Measurements from ENCODE around the gene TEX14.
"Not testable (repeated sequence)": the region's sequence is repeated elsewhere in the genome, so short reads cannot be mapped to it uniquely, and the experiment has no call there.

The TEX14 gene

GRCh38 chr17:58556833-58557250 lies 135.0 kb downstream of the TEX14 start:
- H3K27ac ChIP-seq, result no peak overlapping the region
- no peak for TF ChIP-seq CTCF (IDR thresholded peaks at IDR 0.05; ENCODE audit: low read depth, low read length, missing control alignments)
- H3K27me3 ChIP-seq (replicated peaks), result no peaks in the 10 kb centered on the region
- H3K4me3 ChIP-seq (ENCODE audit: low read depth, low read length), result no peak overlapping the region
- no peaks in the 10 kb centered on the region for H3K36me3 ChIP-seq (replicated peaks)
- in situ Hi-C loops (cut with HindIII; ENCODE audit: low pct_ligation_motif_present, low sequenced_read_pairs), result no loop called here
- DNase-seq, result no peak

DNA sequence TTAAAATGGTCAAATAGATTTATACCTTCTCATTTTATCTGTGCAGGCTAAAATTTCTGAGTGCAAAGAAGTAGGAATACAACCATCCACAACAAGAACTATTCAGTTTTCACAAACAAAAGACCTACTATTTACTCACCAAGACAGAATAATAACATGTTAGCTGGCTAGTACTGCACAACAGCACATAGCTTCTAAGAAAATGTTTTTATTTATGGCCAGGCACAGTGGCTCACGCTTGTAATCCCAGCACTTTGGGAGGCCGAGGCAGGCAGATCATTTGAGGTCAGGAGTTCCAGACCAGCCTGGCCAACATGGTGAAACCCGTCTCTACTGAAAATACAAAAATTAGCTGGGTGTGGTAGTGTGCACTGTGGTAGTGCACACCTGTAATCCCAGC lies 136.7 kb downstream of the TEX14 start:
- H3K36me3 ChIP-seq (replicated peaks); in situ Hi-C loops (cut with HindIII; ENCODE audit: low pct_ligation_motif_present, low sequenced_read_pairs); H3K4me3 ChIP-seq (ENCODE audit: low read depth, low read length); H3K27me3 ChIP-seq (replicated peaks); DNase-seq; H3K27ac ChIP-seq: not testable (repeated sequence)

DNA sequence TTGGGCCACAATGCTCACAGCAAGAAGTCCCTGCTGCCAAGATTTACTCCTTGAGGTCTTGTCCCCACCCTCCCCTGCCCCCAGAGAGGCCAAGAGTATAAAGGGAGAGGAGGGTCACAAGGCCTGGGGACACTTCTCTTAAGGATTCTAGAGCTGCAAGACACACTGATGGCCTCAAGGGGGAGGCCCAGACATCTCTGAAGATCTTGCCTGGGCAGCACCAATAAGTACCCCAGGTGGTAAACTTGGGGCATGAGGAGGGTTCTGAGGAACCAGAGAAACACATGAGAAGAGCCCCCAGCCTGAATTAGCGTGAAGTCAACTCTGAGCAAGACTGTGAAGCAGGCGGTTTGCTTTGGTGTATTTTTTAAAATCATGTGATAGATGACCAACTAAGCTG lies 150.6 kb downstream of the TEX14 start:
- peaks cover 7% of the 10 kb centered on the region for H3K27me3 ChIP-seq (replicated peaks)
- DNase-seq, result no peak
- H3K27ac ChIP-seq, result no peak overlapping the region
- in situ Hi-C loops (cut with HindIII; ENCODE audit: low pct_ligation_motif_present, low sequenced_read_pairs), result no loop called here
- peak; percentile 63 for TF ChIP-seq CTCF (IDR thresholded peaks at IDR 0.05; ENCODE audit: low read depth, low read length, missing control alignments)
- no peaks in the 10 kb centered on the region for H3K36me3 ChIP-seq (replicated peaks)
- H3K4me3 ChIP-seq (ENCODE audit: low read depth, low read length), result no peak overlapping the region

DNA sequence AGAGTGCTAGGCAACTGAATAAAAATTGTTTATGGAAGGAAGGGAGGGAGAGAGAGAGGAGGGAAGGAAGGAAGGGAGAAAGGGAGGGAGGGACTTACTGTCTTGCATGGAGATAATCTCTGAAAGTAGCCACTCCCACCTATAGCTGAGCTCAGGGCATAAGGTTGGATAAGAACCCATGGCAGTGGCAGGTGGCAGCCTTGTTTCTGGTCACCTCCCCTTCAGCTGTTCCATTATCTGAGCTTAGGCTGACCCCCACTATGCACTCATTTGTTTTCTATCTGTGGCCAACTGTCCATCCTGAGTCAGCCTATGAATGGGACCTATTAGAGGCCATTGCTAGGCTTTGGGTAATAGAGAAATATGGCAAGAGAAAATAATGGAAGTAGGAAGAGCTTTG lies 152.1 kb downstream of the TEX14 start:
- TF ChIP-seq CTCF (IDR thresholded peaks at IDR 0.05; ENCODE audit: low read depth, low read length, missing control alignments), result no peak
- Histone ChIP-seq H3K36me3 (replicated peaks) (no peaks in the 10 kb centered on the region), H3K27ac (no peak overlapping the region), H3K4me3 (ENCODE audit: low read depth, low read length) (no peak overlapping the region), H3K27me3 (replicated peaks) (peaks cover 7% of the 10 kb centered on the region)
- in situ Hi-C loops (cut with HindIII; ENCODE audit: low pct_ligation_motif_present, low sequenced_read_pairs), result no loop called here
- DNase-seq, result no peak

DNA sequence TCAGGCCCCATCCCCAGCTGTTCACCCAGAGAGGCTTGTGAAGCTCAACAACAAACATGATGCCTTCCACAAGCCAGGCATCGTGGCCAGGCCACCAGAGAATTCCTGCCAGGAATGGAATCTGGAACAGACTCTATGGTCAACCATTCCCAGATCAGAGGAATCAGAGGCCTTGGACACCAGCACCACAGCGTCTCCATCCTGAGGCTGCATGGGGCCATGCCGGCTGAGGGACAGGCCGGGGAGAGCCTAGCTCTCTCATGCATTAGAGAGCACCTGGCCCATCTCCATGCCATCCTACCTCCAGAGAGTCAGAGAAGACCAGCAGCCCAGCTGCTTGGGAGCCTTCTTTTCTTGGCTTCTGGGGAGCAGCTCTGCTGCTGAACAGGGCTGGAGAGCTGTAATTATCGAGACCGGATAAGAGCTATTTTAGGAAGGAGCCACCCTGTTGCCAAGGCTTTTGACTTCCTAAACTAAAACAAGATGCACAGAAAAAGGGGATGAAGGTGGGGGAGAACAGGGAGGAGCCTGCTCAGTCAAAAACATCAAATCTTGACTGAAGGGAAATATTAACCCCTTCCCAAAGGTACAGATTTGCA lies 152.9 kb downstream of the TEX14 start:
- H3K27me3 ChIP-seq (replicated peaks), result peaks cover 7% of the 10 kb centered on the region
- in situ Hi-C loops (cut with HindIII; ENCODE audit: low pct_ligation_motif_present, low sequenced_read_pairs), result no loop called here
- DNase-seq, result no peak
- no peaks in the 10 kb centered on the region for H3K36me3 ChIP-seq (replicated peaks)
- TF ChIP-seq CTCF (IDR thresholded peaks at IDR 0.05; ENCODE audit: low read depth, low read length, missing control alignments), result no peak
- no peak overlapping the region for H3K27ac ChIP-seq
- H3K4me3 ChIP-seq (ENCODE audit: low read depth, low read length), result no peak overlapping the region

- H3K27me3 ChIP-seq (replicated peaks), result peaks cover 7% of the 10 kb centered on the region
- H3K36me3 ChIP-seq (replicated peaks), result no peaks in the 10 kb centered on the region
- H3K27ac ChIP-seq, result no peak overlapping the region
- in situ Hi-C loops (cut with HindIII; ENCODE audit: low pct_ligation_motif_present, low sequenced_read_pairs), result no loop called here
- no peak overlapping the region for H3K4me3 ChIP-seq (ENCODE audit: low read depth, low read length)
- TF ChIP-seq CTCF (IDR thresholded peaks at IDR 0.05; ENCODE audit: low read depth, low read length, missing control alignments), result no peak
- no peak for DNase-seq
Observed at GRCh38 chr17:58537266-58537665, 154.6 kb downstream of the TEX14 start.

Data from brain microvascular endothelial cell (primary cell).